Skin of body (tissue), 2 donors: ENCODE data around the gene GPC6. TPM values are rescaled to one million over a fixed set of nuclear protein-coding genes. Genes with fewer than 3 reads are reported as not detected.

Experiments used
- DNase-seq: peaks from one replicate; lab custom pipeline; 2025; lab: John Stamatoyannopoulos, UW
- total RNA-seq: library from RNA; depleted of rRNA; stranded (reverse); fragments of >200 nt; gene quantifications from one replicate; pipeline ENCODE4 v1.2.3, GENCODE V29; 2014

GPC6 gene
- total RNA-seq, 1 donor from 2014 or later: 10.9 TPM

DNA sequence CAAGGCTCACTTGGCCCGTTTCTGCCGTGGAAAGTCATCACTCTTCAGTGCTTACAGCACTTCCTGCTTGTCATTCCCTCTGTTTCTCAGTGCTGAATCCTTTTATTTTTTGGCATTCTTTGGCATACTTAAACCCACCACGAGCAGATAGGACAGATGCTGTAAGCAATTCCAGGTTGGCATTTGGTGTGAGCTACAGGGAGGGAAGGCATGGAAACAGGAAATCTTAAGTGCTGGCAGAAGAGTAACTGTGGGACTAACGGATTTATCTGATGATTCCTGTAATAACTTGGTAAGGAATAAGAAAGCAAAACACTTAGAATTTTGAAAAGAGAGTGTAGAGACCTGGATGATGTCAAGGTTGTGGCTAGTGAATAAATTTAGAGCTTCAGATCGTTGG lies 273.4 kb downstream of the GPC6 start:
- DNase-seq: no peak

DNA sequence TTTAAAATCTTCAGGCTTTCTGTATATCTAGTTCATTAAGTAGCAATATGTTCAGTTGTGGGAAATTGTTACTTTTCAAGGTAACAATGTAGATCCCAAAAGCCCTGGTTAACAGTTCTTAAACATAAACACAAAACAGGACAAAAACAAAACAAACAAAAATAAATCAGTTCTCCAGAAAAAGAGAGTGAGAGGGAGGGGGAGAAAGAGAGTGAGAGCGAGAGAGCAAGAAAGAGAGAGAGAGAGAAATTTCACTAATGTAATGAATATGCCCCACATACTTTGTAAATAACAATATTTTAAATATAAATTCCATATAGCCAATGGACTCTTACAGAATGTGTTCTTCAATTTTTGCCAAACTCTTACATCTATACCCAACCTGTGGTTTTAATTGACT lies 275.5 kb downstream of the GPC6 start:
- no peak for DNase-seq

DNA sequence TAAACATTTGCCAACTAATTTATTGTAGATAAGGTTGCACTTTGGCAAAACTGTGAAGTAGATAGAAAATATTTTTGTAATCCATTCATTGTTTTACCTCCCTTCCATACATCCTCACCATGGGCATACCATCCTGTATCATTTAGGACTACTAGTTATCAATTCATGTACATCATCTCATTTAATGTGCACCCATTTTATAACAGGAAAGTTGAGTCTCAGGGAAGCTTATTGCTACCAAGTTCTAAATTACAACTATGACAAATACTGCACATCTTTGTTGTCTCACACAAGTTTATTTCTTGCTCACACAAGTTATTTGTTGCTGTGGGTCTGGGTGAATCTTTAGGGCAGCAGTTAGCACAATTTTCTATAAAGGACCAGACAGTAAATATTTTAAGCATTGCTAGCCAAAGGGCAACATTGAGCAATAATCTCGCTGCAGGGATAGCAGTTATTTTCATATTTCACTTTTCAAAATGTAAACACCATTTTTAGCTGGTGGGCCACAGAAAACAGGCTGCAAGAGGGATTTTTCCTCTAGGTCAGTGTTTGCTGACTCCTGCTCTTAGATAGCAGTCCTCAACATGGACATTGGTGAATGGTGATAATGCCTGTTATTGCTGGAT lies 276.5 kb downstream of the GPC6 start:
- no peak for DNase-seq

DNA sequence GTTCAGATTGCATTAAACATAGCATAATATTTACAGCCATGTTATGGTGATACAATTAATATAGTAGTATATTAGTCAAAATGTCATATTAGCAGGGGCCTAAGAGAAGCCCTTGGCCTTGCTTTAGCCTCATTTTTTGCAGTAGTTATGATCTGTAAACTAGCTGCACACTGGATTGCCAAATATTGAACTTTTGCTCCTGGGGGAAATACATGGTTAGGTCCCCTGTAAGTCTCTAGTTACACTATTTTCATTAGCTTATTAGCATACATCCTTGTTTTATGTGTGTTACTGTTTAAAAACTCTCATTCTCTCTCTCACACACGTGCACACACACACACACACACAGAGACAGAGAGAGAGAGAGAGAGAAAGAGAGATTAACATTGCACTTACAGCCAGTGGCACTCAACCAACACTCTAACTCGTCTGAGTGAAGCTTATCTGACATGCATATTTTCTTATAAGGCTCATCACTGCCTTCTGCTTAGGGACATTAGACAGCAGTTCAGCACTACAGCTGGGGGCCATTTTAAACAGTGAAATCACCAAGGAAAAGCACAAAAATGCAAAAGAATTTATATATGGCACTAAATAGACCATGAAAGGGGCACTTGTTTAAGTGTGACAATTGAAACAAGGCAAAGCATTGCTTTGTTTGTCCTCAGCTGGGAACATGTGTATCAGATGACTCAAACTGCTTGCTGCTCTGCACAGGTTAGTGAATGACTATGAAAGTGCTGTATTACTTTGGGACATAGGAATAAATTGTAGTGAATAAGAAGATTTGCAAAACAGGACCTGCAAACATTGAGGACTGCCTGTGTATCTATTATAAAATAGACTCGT lies 278.7 kb downstream of the GPC6 start:
- DNase-seq: no peak

DNA sequence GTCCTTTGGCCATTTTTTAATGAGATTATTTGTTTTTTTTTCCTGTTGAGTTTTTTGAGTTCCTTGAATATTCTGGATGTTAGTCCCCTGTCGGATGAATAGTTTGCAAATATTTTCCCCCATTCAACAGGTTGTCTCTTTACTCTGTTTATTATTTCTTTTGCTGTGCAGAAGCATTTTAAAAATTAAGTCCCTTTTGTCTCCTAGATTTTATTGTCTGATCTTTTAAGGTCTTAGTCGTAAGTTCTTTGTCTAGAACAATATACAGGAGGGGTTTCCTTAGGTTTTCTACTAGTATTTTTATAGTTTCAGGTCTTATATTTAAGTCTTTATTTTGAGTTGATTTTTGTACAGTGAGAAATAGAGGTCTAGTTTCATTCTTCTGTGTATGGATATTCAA lies 284.4 kb downstream of the GPC6 start:
- DNase-seq: no peak

DNA sequence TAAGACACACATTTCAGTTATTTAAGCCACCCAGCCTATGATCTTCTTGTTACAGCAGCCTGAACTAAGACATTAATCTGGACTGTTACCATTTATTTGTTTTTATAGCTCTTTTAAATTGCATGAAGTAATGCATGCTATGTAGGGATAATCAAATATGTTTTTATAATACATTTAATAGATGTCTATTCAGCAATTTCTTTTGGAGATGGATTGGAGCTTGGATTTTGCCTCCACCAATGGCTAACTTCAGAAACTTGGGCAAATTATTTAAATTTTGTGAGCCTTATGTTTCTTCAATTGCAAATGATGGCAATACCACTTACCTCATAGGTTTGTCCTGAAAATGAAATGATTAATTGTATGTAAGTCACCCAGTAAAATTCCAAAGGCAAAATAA lies 288.7 kb downstream of the GPC6 start:
- no peak for DNase-seq

DNA sequence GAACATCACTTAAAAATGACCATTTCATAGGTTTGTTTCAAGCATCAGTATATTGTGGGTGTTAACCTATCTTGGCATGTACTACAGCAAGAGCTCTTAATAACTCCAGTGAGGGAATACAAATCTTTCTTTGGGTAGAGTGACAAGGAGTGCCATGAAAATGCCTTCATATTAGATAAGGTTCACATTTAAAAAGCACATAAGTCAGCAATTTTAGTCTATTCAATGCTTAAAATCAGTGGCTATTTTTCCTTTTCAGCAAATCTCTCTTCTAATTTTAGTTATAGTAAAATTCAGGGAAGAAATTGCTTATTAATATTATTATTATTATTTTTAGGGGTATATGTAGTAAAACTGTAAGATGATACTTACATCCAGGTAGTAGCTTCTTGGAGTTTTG lies 291.1 kb downstream of the GPC6 start:
- DNase-seq: no peak

DNA sequence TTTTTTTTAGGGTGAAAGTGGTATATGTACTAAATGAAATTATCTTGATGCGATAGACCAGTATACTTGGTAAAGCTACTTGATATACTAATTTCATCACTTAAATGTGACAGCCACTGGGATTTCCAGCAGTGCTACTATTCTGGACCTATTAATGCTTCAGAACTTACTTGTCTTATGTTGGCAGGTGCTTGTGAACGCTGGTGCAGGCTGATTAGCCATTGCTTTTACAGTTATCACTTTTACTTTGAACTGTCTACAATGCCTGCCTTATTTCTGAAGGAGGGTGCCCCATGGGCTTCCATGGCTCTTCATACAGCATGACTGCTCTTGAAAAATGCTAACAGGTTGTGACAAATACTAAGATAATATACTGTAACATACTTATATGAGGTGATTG lies 294.7 kb downstream of the GPC6 start:
- no peak for DNase-seq

DNA sequence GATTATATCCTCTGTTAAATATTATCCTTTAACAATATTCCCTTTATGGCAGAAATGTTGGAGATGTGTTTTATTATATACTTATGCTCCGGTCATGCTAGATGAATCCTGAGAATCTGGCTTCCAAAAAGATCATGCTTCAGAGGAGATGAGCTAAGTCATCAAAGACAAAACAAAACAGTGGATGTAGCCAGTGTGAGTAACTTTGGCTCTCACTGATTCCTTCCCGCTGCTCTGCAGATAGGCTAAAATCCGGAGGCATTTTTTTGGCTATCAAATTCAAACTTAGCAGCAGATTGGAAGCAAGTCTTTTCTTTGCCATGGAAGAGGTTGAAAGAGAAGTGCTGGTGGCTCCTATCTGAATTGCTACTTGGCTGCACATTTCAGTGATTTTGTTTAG lies 295.9 kb downstream of the GPC6 start:
- no peak for DNase-seq

DNA sequence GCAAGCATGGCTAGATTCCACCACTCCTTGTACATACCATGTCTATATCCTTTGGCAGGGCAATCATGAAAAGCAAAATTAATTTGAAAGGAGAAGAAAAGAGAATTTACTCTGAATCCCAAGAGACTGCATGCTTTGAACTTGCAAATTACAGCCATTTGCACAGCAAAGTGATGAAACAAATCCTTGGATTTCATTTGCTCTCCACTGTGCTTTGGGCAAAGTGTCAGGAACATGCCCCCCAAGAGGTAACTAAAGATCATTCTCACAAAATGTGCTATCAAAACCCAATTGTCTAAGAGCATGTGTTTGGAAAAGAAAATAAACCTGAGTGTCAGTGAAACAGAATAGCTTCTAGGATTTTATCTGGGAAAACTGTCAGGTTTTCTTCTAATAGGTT lies 298.5 kb downstream of the GPC6 start:
- no peak for DNase-seq

DNA sequence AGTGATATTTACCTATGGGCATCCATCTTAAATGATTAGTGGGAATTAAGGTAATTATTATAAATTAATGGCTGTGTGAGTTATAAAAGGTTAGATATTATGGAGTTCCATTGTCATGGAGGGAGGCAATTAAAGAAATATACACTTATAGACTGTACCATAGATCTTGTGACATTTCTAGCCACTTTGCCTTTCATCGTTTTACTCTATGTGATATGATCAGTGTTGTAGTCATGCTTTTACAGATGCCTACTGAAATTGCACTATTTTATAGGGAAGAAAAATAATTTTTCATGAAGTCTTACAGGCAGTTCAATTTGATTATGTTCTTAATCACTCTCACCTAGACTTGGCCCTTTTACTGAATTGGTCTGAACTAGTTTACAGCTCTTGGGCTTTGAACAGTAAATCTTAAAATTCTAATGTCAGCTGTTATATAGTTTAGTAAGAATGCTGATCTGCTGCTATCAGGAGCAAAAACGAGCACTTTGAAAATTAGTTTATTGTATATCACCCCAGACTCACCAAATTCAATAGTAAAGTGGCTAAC lies 301.2 kb downstream of the GPC6 start:
- DNase-seq: no peak

DNA sequence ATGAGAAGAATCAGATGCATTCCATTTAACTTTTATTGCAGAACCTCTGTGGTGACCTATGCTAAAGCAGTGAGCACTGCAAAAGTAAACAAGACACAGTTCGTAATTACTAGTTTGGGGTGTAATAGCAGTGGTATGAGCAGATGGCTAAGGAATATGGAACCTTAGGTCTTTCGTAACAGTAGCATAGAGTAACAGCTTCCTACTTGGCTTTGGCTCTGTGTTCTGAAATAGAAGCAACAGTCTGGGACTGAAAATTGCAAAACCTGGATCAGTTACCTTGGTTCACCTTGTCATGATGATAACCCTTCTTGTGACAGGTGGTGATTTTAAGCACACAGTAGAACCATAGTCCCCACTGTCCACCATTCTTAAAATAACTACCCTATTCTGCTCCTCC lies 303.4 kb downstream of the GPC6 start:
- no peak for DNase-seq

DNA sequence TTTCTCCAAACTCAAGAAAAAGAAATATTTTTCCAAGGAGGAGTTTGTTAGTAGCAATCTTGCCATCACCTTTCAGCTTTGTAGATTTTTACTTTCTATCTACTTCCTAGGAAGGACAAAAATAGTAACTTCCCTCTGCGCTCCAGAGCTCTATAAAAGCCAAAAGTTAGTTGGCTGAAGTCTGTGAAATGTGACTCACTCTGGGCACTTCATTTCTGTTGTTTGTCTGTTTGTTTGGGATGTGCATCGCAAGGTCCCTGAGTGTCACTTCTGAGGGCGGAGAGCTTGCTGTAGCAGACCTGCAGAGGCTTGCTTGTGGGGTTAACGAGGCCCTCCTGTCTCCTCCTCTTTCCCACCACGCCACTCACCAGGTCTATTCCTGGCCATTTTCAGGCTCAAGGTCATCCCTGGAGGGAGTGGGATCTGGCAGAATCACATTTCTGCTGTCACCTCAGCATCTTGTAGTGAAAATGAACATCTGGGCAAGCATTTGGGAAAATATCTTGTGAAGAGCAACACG lies 307.6 kb downstream of the GPC6 start:
- DNase-seq: no peak

DNA sequence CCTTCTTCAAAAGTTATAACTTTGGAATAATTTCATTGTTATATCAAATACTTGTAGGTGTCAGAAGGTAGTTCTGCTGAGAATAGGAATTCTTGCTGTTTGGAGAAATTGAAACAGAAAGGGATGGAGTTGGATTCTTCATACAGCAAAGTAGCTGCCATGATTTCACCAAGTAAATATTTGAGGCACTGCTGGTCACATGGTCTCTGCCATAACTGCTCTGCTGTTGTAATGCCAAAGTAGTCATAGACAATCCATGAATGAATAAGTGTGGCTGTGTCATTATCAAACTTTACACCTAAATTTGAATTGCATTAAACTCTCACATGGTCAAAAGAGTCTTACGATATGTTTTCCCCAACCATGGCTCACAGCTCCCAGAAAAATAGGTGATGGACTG lies 308.6 kb downstream of the GPC6 start:
- DNase-seq: no peak

DNA sequence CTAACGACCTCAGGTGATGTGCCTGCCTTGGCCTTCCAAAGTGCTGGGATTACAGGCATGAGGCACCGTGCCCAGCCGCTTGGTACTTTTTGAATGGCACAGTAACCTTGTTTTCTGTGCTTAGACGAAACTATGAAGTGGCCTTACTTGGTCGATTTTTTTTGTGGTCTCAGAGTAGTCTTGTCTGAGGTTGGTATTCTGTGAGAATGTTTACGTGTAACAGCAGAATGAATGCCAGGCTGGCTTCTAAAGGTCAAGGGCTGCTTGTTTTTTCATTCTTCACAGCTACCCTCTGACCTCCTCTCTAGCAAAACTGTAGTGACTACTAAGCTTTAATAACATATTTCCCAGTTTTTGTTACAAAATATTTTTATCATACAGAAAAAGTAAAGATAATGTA lies 313.3 kb downstream of the GPC6 start:
- no peak for DNase-seq

DNA sequence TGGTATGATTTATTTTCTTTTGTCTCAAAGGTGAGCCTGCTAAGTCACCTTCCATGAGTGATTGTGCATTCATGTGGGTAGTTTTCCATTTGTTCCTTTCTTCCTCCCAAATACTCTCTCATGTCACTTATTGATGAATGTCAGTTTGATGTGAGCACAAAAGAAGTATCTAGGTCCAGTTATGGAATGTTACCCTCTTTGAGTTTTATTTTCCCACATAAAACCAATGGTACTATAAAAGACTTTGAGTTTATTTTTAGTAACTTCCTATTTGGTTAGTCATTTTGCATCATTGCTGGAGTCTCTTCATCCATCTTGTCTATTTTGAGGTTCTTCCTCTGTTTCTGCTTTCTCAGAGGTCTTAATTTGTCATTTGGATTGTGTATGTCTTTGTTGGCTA lies 321.3 kb downstream of the GPC6 start:
- no peak for DNase-seq

DNA sequence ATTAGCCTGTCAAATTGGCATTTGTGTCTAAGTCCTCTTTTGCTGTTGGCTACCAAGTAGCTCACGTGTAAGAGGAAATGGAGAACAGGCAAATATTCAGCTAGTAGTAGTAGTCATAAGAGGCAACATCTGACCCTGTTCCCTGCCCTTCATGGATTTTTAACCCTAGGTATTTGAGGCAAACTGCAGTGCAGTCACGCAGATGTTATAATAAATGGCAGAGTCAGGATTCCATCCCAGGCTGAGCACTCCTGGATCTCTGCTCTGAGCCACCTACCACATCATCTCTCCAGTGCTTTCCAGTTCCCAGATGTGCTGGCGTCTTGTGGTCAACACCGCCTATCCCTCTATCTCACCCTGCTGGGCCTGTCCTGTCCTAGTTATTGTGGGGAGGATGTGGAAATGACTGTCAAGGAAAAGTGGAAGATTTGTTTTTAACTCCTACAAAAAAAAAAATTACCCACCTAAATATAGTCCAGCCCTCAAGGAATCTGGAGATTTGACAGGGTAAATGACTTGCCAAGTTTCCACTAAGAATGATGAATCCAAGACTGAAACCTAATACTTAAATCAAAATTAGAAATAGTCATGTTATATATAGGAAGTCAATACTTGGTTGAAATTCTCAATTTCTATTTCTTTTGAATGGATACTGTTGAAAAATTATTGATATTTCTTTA lies 322.9 kb downstream of the GPC6 start:
- no peak for DNase-seq

DNA sequence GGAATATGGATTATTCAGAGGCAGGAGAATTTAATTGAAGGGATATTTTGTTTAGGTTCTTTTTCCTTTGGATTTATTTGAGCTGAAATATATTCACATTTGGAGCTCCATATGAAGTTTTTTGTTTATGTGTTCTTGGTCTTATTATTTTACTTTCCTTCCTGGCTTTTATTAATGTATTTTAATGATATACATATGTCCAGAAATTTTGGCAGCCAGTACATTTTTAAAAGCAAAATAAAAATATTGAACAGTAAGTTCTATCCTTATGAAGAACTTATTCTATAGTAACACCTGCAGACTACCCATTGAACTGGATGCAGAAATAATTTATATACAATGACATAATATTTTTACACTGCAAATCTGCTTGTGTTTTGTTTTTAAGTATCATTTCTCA lies 323.6 kb downstream of the GPC6 start:
- DNase-seq: no peak

DNA sequence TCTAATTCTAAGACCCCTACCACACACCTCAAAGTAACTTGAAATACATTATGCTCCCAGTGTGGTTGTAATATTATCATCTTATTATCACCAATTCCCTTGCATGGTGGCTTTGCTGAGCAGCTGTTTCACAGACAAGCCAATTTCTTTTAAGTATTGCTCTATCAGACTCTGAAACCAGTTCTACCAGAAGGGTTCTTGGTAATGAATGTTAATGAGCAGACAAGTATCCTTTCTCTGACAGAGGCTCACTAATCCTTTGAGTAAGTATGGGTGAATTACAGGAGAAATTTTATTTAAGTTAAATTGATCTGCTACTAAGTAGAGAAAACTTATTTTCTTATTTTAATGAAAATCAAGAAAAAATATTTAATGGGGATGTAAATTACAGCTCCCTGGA lies 326.0 kb downstream of the GPC6 start:
- DNase-seq: no peak

DNA sequence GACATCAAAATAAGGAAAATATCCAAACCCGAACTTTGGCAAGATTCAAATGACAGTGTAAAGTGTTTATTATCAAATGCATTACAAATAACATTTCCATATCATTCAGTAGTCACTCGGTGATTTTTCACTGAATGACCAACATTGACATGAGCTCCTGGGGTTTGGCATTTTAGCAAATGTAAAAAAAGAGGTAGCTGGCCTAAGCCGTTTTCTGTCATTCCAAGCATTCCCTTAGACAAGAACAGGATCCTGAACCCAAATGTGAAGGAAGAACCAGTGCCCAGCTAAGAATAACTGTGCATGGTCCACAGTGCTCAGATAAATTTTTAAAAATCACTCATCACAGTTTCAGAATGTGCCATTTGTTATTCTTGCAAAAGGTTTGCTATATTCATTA lies 327.9 kb downstream of the GPC6 start:
- DNase-seq: no peak

DNA sequence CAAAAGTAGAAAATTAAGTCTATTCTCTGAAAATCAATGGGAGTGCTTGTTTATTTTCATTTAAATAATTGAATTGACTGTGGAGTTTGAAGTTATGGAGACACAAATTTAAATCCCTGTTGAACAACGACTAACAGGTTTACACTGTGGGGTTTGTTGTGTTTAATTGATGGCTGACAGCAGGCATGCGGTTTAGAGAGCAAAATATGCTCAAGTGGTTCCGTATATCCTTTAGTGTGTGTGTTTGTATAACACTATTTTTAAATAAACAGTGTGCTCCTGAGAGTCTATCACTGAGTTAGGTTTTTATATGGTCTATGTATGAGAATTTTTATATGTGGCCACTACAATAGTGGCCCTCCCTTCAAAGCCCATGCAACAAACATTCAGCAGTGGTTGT lies 332.0 kb downstream of the GPC6 start:
- DNase-seq: no peak

DNA sequence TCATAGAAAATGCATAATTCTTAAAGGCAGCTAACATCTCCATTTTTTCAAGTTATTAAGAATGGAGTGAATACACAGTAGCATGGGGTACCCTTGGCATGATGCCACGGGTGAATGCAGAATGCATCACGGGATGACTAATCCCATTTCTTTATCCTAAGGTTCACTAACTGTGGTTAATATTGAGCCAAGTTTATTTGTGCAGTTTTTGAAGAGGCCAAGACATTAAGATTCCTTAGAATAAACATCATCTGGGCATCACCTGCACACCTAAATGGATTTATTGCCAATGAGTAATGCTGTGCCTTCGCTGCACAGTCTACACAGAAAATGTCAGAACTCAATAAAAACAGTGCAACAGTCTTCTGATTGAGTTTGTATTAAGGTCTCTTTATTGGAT lies 333.1 kb downstream of the GPC6 start:
- no peak for DNase-seq
